DMS53 (cell line): Measurements from ENCODE around the gene JPH3.
"Not testable (repeated sequence)": the region's sequence is repeated elsewhere in the genome, so short reads cannot be mapped to it uniquely, and the experiment has no call there.

ENCODE experiments used
- DNase-seq: peaks from one replicate; lab custom pipeline; 2025; lab: John Stamatoyannopoulos, UW

Gene JPH3

GRCh38 chr16:87715658-87716057, 113.3 kb downstream of the JPH3 start:
- DNase-seq, result no peak

GRCh38 chr16:87718831-87719230, 116.5 kb downstream of the JPH3 start:
- not testable (repeated sequence) for DNase-seq

- no peak for DNase-seq
These were observed 118.1 kb downstream of the JPH3 start for GRCh38 chr16:87720446-87720845.

- peak; percentile 26 for DNase-seq
These were observed 119.6 kb downstream of the JPH3 start for GRCh38 chr16:87721622-87722585.

- peak; percentile 30 for DNase-seq
These were observed 120.4 kb downstream of the JPH3 start for GRCh38 chr16:87722590-87723225.

DNA sequence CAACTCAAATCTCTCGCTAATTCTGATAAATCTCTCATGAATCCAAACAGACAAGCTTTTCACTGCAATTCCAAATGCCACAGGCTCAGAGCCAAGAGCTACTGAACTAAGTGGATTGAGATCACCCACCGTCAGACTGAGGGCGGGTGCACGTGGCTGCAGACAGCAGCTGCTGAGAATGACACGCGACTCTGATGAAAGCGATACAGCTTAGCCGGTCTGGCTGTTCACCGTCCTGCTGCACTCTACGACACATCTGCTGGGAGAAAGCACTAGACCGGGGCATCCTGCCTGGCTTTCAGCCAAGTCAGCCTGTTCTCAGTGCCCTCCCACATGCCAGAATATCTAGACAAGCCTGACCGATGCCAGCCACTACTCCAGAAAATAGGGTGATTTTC, 120.9 kb downstream of the JPH3 start:
- peak; percentile 98 for DNase-seq

GRCh38 chr16:87724490-87725291, 122.4 kb downstream of the JPH3 start:
- peak; percentile 80 for DNase-seq

- DNase-seq, result peak; percentile 16
These were observed 123.4 kb downstream of the JPH3 start for GRCh38 chr16:87725596-87726235.

- not testable (repeated sequence) for DNase-seq
These were observed 124.3 kb downstream of the JPH3 start for GRCh38 chr16:87726577-87726976.

DNA sequence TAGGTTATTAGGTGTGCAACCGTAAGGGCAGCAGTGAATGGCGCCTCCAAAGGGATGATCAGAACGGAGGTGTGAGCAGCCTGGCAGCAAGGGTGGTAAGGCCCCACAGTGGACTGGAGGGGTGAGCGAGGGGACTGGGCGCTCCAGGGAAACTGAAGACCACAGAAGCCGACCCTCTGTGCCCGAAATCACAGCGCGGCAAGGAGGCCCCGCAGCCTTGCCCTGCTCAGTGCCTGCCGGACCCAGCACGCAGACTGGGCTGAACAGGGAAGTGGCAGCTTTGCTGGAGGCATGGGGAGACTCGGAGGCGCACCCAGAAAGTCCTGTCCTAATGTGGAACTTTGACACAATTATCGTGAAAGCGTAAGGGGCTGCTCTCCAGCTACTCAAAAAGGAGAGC, 125.0 kb downstream of the JPH3 start:
- no peak for DNase-seq

GRCh38 chr16:87728026-87728425, 125.7 kb downstream of the JPH3 start:
- no peak for DNase-seq

GRCh38 chr16:87729266-87729954, 127.1 kb downstream of the JPH3 start:
- no peak for DNase-seq

DNA sequence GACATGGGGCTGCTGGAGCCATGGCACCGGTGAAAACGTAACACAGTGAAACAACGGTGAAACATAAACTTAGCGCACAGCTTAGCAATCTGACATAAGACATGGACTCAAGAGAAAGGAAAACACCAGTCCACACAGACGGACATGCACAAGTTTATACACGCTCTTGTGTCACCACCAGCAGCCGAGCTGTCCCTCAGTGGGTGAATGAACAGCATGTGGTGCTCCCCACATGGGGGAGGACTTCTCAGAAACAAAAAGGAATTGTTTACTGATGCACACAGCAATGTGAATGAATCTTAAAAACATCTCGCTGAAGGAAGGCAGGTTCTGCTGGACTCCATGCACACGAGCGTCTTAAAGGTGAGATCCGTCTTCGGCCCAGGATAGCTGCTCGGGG, 129.3 kb downstream of the JPH3 start:
- no peak for DNase-seq

DNA sequence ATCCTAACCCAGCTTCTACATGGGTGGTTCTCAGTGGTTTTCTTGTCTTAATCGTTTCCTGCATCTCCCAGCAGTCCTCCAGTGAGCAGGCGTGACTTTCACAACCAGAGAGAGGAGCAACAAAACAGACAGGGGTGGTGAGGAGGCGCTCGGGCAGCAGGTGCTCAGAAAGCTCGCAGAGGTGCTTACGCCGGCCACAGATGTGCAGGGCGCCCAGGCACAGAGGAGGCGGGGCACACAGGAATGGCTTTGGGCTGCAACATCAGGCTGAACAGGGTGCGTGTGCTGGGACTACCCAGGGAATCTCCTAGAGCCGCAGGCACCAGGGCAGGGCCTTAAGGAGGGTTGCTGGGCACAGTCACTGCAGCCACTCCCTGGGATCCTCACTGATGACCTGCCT, 130.9 kb downstream of the JPH3 start:
- peak; percentile 89 for DNase-seq

DNA sequence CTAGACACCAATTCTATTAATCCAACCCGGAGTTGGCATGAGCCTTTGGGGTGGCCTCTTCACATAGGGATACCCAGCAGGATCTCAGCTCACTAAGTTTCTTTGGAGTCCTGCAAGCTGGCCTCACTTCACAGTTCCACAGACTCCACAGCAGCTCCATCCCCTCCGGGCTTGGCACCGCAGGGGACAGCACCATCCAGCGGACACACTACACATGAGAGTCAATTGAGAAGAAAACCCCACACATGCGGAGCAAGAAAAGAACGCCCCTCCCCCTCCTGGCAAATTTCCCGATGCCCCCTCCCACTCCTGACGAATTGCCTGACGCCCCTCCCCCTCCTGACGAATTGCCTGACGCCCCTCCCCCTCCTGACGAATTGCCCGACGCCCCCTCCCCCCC, 132.3 kb downstream of the JPH3 start:
- no peak for DNase-seq

DNA sequence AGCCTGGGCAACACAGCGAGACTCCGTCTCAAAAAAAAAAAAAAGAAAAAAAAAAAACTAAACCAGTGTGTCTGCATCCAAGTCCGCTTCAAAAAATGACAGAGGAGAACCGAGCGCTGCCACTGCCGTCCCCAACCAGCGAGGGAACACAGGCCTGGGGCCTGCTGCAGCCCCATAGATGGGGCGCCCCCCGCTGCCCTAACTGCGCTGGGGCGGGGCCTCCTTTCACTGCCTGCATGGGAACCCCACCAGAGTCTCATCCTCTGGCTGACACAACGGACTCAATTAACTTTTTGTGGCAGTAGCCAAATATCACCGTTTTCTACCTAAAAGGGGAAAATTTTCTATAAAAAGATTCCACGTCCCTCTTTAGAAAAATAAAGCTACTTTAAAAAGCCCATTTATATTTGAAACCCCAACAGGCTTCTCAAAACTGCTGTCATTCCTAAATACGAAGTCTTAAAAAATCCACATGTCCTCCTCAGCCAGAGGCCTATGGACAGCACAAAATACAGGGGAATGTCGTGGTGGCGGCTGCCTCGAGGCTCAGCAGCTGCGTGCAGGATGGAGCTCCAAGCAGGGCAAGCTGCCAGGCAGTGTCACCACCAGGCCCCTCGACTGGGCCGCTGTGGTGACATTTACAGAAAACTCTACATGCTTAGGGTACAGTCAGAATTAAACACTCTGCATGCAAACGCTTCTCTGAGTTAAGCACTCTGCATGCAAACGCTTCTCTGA, 133.1 kb downstream of the JPH3 start:
- DNase-seq, result no peak

DNA sequence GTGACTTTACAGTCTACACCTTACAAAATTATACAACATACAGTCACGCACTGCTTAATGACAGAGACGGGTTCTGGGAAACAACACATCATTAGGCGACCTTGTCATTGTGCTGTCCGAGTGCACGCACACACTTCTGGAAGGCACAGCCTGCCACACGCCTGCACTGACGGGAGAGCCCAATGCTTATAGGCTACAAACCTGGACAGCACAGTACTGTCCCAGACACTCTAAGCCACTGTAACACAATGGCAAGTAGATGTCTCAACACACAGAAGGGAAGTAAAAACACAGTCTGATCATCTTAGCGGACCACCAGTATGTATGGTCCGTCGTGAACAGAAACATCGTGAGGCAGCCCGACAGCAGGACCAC, 133.7 kb downstream of the JPH3 start:
- DNase-seq, result no peak

- no peak for DNase-seq
These were observed 137.5 kb downstream of the JPH3 start for GRCh38 chr16:87739801-87740200.

DNA sequence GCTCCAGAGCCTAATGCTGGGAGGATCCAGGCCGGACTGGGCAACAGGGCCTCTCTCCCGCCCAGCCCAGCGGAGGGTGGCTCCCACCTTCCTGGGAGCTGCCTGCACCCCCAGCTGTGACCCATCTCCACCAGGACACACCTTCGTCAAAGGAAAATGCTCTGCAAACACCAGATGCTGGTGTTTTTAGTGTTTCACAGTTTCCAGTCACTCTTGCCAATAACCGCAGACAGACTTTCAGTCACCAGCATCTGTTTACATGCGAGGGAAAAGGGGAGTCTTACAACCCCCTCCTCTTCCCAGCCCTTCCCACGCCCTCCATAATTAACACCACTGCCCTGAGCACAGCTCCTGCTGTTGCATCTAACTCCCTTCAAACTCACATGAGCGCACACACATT, 138.1 kb downstream of the JPH3 start:
- DNase-seq, result no peak

GRCh38 chr16:87740909-87741424, 138.7 kb downstream of the JPH3 start:
- no peak for DNase-seq
